Nephron progenitor cell (in vitro differentiated cells): Measurements from ENCODE around the gene SLC35B2.

Experiments used
- DNase-seq: peaks from one replicate; pipeline ENCODE4 v3.0.0; 2021
- H3K27ac Mint-ChIP-seq: 2 replicates; pipeline ENCODE4 v1.8.0; 2021; ENCODE audit warnings: mild to moderate bottlenecking, moderate library complexity, mixed read lengths
- H3K27me3 Mint-ChIP-seq: 2 replicates; pipeline ENCODE4 v1.8.0; 2021; ENCODE audit warnings: mild to moderate bottlenecking, low read depth, mixed read lengths; ENCODE audit not compliant: poor library complexity
- H3K36me3 Mint-ChIP-seq: 2 replicates; pipeline ENCODE4 v1.8.0; 2021; ENCODE audit warnings: low read depth, mixed read lengths
- H3K4me1 Mint-ChIP-seq: 2 replicates; pipeline ENCODE4 v1.8.0; 2021; ENCODE audit warnings: mixed read lengths
- H3K4me3 Mint-ChIP-seq: 2 replicates; pipeline ENCODE4 v1.8.0; 2021; ENCODE audit warnings: mild to moderate bottlenecking, moderate library complexity, mixed read lengths
- H3K9me3 Mint-ChIP-seq: 2 replicates; pipeline ENCODE4 v1.8.0; 2021; ENCODE audit warnings: mild to moderate bottlenecking, moderate library complexity, mixed read lengths
- TF ChIP-seq, protein P1 (sequence below): fragments of 200-600 bp; sonication (generic); IDR thresholded peaks from 2 replicates; pipeline ENCODE4 v1.5.0; 2021; ENCODE audit warnings: antibody characterized with exemption

The SLC35B2 gene, protein sequence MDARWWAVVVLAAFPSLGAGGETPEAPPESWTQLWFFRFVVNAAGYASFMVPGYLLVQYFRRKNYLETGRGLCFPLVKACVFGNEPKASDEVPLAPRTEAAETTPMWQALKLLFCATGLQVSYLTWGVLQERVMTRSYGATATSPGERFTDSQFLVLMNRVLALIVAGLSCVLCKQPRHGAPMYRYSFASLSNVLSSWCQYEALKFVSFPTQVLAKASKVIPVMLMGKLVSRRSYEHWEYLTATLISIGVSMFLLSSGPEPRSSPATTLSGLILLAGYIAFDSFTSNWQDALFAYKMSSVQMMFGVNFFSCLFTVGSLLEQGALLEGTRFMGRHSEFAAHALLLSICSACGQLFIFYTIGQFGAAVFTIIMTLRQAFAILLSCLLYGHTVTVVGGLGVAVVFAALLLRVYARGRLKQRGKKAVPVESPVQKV

DNA sequence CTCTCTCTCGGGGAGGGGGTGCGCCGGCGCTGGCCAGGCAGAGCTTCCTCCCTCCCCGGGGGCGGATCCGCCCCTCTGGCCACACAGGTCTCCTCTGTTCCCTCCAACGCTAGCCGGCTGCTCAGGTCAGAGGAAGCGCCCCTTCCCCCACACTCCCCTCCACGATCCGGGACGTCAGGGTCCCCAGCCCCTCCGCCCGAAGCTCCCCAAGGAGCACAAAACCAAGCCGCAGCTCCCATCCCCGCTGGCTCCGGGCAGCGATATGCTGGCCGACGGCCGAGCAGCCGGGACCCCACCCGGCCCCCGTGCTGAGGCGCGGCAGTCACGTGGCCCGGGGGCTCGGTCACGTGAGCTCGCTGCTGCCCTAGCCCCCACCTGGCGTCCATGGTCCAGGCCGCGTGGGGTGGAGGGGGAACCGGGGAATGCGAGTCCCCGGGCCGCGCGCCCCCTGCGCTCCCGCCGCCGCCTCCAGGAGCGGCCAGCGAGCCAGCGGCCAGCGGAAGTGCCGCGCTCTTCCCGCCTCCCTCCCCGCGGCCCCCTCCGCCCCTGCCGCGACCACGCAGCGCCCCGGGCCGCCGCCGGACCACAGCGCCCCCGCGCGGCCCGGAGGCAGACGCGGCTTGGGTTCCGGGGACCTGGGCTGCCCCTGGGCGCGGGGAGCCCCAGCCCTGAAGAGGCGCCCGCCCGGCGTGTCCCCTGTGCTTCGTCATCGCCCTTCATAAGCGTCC lies at the start of gene SLC35B2:
TSS of gene SLC35B2 (minus strand) at position 504 of the 728 bp plus-strand sequence. CDS start at position 386, 118 bp downstream.
- TF ChIP-seq, protein P1, sequence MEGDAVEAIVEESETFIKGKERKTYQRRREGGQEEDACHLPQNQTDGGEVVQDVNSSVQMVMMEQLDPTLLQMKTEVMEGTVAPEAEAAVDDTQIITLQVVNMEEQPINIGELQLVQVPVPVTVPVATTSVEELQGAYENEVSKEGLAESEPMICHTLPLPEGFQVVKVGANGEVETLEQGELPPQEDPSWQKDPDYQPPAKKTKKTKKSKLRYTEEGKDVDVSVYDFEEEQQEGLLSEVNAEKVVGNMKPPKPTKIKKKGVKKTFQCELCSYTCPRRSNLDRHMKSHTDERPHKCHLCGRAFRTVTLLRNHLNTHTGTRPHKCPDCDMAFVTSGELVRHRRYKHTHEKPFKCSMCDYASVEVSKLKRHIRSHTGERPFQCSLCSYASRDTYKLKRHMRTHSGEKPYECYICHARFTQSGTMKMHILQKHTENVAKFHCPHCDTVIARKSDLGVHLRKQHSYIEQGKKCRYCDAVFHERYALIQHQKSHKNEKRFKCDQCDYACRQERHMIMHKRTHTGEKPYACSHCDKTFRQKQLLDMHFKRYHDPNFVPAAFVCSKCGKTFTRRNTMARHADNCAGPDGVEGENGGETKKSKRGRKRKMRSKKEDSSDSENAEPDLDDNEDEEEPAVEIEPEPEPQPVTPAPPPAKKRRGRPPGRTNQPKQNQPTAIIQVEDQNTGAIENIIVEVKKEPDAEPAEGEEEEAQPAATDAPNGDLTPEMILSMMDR, result peak; percentile 34
- DNase-seq, result peak; percentile 78
- peak within 1 kb of the TSS; percentile 90 for H3K4me3 Mint-ChIP-seq
- peaks cover 7% of the 10 kb centered on the region for H3K27me3 Mint-ChIP-seq
- peak within 1 kb of the TSS; percentile 95 for H3K27ac Mint-ChIP-seq
- no peaks in the 10 kb centered on the region for H3K9me3 Mint-ChIP-seq
- H3K4me1 Mint-ChIP-seq, result peaks cover 58% of the 10 kb centered on the region
- H3K36me3 Mint-ChIP-seq, result peaks cover 29% of the 10 kb centered on the region

GRCh38 chr6:44306710-44307109 lies 49.4 kb upstream of the SLC35B2 start:
- no peaks in the 10 kb centered on the region for H3K27me3 Mint-ChIP-seq
- H3K36me3 Mint-ChIP-seq, result peaks cover 59% of the 10 kb centered on the region
- TF ChIP-seq, protein P1, result no peak
- H3K27ac Mint-ChIP-seq, result no peak overlapping the region
- no peak overlapping the region for H3K4me3 Mint-ChIP-seq
- no peaks in the 10 kb centered on the region for H3K9me3 Mint-ChIP-seq
- DNase-seq, result no peak
- peaks cover 16% of the 10 kb centered on the region for H3K4me1 Mint-ChIP-seq

GRCh38 chr6:44305200-44305725 lies 47.9 kb upstream of the SLC35B2 start:
- Mint-ChIP-seq H3K4me1 (peaks cover 13% of the 10 kb centered on the region), H3K27me3 (no peaks in the 10 kb centered on the region), H3K27ac (peak overlapping the region; percentile 75), H3K4me3 (no peak overlapping the region), H3K9me3 (no peaks in the 10 kb centered on the region), H3K36me3 (peaks cover 56% of the 10 kb centered on the region)
- TF ChIP-seq, protein P1, result no peak
- no peak for DNase-seq

GRCh38 chr6:44304282-44305199 lies 47.2 kb upstream of the SLC35B2 start:
- Mint-ChIP-seq H3K9me3 (no peaks in the 10 kb centered on the region), H3K4me3 (no peak overlapping the region), H3K27me3 (peaks cover 2% of the 10 kb centered on the region), H3K27ac (no peak overlapping the region), H3K4me1 (peaks cover 13% of the 10 kb centered on the region), H3K36me3 (peaks cover 56% of the 10 kb centered on the region)
- peak; percentile 57 for DNase-seq
- TF ChIP-seq, protein P1, result peak; percentile 84

GRCh38 chr6:44303842-44304241 lies 46.5 kb upstream of the SLC35B2 start:
- DNase-seq, result no peak
- no peak overlapping the region for H3K4me3 Mint-ChIP-seq
- peaks cover 9% of the 10 kb centered on the region for H3K27me3 Mint-ChIP-seq
- H3K9me3 Mint-ChIP-seq, result no peaks in the 10 kb centered on the region
- peaks cover 13% of the 10 kb centered on the region for H3K4me1 Mint-ChIP-seq
- H3K27ac Mint-ChIP-seq, result no peak overlapping the region
- TF ChIP-seq, protein P1, result no peak
- peaks cover 58% of the 10 kb centered on the region for H3K36me3 Mint-ChIP-seq
